ENCODE measurements around the gene SLC24A4.

Gene SLC24A4

DNA sequence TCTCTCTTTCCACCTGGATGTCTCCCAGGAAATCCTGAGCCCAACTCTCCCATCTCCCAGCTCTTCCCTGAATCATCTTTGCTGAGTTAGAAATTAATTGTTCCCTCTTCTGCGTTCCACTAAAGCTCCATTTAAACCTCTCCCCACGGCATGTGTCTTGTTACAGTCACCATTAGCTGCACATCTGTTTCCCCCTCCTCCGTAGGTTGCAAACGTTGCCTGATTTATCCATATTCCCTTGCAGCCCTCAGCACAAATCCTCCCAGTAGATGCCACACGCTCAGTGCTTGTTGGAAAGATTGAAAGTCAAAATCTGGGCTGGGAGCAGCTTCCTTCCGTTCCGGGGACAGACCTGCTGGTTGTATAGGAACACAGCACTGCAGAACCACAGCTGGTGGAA, 90.4 kb downstream of the SLC24A4 start:
- DNase-seq (ENCODE audit: insufficient read length, low spot score): no peak
- no peak for FAIRE-seq
- no peak for TF ChIP-seq POLR2A (IDR thresholded peaks at IDR 0.05; ENCODE audit: low read depth, low read length)

DNA sequence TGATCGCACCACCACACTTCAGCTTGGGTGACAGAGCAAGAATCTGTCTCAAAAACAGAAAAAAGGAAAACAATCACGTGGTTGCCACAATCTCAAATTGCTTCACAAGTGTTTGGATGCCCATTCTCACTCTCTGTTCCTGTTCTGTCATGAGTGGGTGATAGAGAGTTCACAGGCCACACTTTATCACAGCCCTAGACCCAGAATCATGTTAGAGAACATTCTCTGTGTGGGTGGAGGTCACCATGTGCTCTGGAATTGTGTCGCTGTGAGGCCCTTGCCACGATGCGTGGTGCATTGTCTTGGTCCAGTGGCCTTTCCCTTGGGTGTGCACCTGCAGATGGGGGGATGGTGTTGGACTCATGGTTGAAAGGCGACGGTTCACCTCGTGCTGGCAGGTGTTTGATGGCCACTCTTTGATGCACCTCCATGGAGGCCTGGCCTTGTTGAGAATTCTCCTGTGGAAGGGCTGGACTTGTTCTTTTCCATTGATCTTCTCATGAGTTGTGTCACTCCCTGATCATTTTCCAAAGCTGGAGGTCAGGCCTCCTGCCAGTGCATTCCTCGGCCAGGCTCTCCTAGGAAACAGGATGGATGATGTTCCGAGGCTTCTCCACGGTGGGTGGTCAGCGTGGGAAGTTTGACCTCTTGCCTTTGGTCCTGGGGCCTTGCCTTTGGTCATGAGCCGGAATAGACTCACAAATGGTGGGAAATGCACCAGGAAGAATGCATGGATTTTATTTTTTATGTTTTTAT, 91.9 kb downstream of the SLC24A4 start:
- no peak for FAIRE-seq
- TF ChIP-seq SPI1 (IDR thresholded peaks at IDR 0.05; ENCODE audit: low read depth, low read length) (peak; percentile 39; the same call in 1 of the 2 replicates), PAX5 (IDR thresholded peaks at IDR 0.05; ENCODE audit: insufficient read depth, low read length, severe bottlenecking) (no peak)
- DNase-seq (ENCODE audit: insufficient read length, low spot score): no peak

DNA sequence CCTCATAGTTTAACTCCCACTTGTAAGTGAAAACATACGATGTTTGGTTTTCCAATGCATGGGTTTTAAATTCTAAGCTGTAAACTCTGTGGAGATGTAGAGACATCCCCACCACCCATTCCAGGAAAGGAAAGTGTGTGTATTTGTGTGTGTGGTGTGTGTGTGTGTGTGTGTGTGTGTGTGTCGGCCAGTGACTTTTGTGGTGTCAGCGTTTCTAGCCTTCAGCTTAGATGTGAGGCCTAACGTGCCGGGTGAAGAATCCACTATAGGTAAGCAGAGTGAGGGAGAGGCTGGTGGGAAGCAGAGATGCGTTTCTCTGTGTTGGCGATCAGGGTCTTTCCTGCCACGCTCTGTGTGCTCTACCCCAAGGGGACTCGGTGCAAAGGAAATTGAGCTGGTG, 93.0 kb downstream of the SLC24A4 start:
- FAIRE-seq (no peak), DNase-seq (ENCODE audit: insufficient read length, low spot score) (no peak)
- no peak for TF ChIP-seq POLR2A (IDR thresholded peaks at IDR 0.05; ENCODE audit: low read depth, low read length)
- TF ChIP-seq SPI1 (IDR thresholded peaks at IDR 0.05; ENCODE audit: low read depth, low read length): no peak
- TF ChIP-seq POU2F2 (IDR thresholded peaks at IDR 0.05; ENCODE audit: low read depth, low read length): no peak
- no peak for TF ChIP-seq TAF1 (IDR thresholded peaks at IDR 0.05; ENCODE audit: low read depth, low read length)
- TF ChIP-seq POLR2AphosphoS5 (IDR thresholded peaks at IDR 0.05; ENCODE audit: low read depth, low read length): no peak
- no peak for TF ChIP-seq PAX5 (IDR thresholded peaks at IDR 0.05; ENCODE audit: insufficient read depth, low read length, severe bottlenecking)

DNA sequence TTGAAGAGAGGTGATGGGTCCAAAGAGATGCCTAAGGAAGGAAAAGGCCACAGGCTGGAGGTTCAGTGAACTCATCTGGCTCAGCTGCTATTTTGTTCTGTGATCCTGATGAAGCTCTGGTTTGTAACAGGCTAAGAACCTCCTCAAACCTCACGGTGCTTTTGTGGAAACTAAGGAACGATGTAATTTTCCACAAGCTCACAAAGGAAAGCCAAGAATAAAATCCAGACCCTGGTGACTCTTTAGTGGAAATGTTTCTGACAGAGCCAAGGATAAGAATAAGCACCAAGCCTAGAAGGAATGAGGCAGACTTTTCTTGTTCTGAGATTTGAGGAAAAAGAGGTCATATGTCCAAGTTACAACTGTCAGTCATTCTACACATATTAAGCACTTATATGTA, 93.6 kb downstream of the SLC24A4 start:
- TF ChIP-seq SPI1 (IDR thresholded peaks at IDR 0.05; ENCODE audit: low read depth, low read length): no peak
- no peak for TF ChIP-seq PAX5 (IDR thresholded peaks at IDR 0.05; ENCODE audit: insufficient read depth, low read length, severe bottlenecking)
- TF ChIP-seq POU2F2 (IDR thresholded peaks at IDR 0.05; ENCODE audit: low read depth, low read length): no peak
- TF ChIP-seq POLR2A (IDR thresholded peaks at IDR 0.05; ENCODE audit: low read depth, low read length): no peak
- TF ChIP-seq POLR2AphosphoS5 (IDR thresholded peaks at IDR 0.05; ENCODE audit: low read depth, low read length): no peak
- no peak for TF ChIP-seq TAF1 (IDR thresholded peaks at IDR 0.05; ENCODE audit: low read depth, low read length)
- no peak for FAIRE-seq
- DNase-seq (ENCODE audit: insufficient read length, low spot score): no peak

DNA sequence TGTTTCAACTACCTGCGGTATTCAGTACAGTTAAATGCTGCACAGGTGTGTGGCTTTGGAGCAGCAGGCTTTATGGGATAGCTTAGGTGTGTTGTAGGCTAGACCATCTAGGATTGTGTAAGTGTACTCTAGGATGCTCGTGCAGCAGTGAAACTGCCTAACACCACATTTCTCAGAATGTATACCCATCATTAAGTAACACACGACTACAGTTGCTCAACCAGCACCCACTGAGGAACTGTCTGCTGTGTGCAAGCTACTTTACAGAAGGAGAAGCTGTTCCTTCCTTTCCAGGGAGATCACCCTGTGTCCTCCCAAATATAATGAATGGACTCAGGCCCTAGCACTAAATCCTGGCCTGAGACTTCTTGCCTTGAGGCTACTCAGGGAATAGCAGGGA, 94.8 kb downstream of the SLC24A4 start:
- TF ChIP-seq POU2F2 (IDR thresholded peaks at IDR 0.05; ENCODE audit: low read depth, low read length) (no peak), POLR2A (IDR thresholded peaks at IDR 0.05; ENCODE audit: low read depth, low read length) (no peak)
- FAIRE-seq: no peak

DNA sequence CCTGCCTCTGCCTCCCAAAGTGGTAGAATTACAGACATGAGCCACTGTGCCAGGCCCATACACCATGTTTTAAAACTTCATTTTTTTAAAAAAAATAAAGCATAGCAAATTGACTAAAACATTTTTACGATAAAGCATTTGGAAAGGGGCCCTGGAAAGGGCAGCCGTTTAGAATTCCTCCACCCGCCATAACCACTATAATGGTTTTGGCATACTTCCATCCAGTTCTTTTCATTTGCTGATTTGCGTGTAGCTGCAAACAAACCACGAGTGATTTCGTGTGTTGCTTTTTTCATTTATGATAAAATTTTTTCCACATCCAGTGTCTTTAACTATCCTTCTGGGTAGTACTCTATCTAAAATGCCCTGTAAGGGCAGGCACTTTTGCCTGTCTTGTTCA, 98.8 kb downstream of the SLC24A4 start:
- TF ChIP-seq POLR2A (IDR thresholded peaks at IDR 0.05; ENCODE audit: low read depth, low read length) (no peak), POLR2AphosphoS5 (IDR thresholded peaks at IDR 0.05; ENCODE audit: low read depth, low read length) (no peak), PAX5 (IDR thresholded peaks at IDR 0.05; ENCODE audit: insufficient read depth, low read length, severe bottlenecking) (no peak), POU2F2 (IDR thresholded peaks at IDR 0.05; ENCODE audit: low read depth, low read length) (no peak), SPI1 (IDR thresholded peaks at IDR 0.05; ENCODE audit: low read depth, low read length) (no peak), TAF1 (IDR thresholded peaks at IDR 0.05; ENCODE audit: low read depth, low read length) (no peak)
- DNase-seq (ENCODE audit: insufficient read length, low spot score) (no peak), FAIRE-seq (no peak)

More for the DNA sequence above, 94.8 kb downstream of the SLC24A4 start:
- no peak for DNase-seq (ENCODE audit: insufficient read length, low spot score)

- TF ChIP-seq PAX5 (IDR thresholded peaks at IDR 0.05; ENCODE audit: insufficient read depth, low read length, severe bottlenecking) (no peak), SPI1 (IDR thresholded peaks at IDR 0.05; ENCODE audit: low read depth, low read length) (no peak), POLR2AphosphoS5 (IDR thresholded peaks at IDR 0.05; ENCODE audit: low read depth, low read length) (no peak), POLR2A (IDR thresholded peaks at IDR 0.05; ENCODE audit: low read depth, low read length) (no peak), TAF1 (IDR thresholded peaks at IDR 0.05; ENCODE audit: low read depth, low read length) (no peak), POU2F2 (IDR thresholded peaks at IDR 0.05; ENCODE audit: low read depth, low read length) (no peak)
Observed at GRCh38 chr14:92425101-92425500, 102.1 kb downstream of the SLC24A4 start.

GRCh38 chr14:92426237-92426636, 103.3 kb downstream of the SLC24A4 start:
- TF ChIP-seq PAX5 (IDR thresholded peaks at IDR 0.05; ENCODE audit: insufficient read depth, low read length, severe bottlenecking) (no peak), TAF1 (IDR thresholded peaks at IDR 0.05; ENCODE audit: low read depth, low read length) (no peak), POLR2A (IDR thresholded peaks at IDR 0.05; ENCODE audit: low read depth, low read length) (no peak), POLR2AphosphoS5 (IDR thresholded peaks at IDR 0.05; ENCODE audit: low read depth, low read length) (no peak), POU2F2 (IDR thresholded peaks at IDR 0.05; ENCODE audit: low read depth, low read length) (no peak), SPI1 (IDR thresholded peaks at IDR 0.05; ENCODE audit: low read depth, low read length) (no peak)
- no peak for FAIRE-seq
- no peak for DNase-seq (ENCODE audit: insufficient read length, low spot score)

More at GRCh38 chr14:92425101-92425500, 102.1 kb downstream of the SLC24A4 start:
- DNase-seq (ENCODE audit: insufficient read length, low spot score) (no peak), FAIRE-seq (no peak)

DNA sequence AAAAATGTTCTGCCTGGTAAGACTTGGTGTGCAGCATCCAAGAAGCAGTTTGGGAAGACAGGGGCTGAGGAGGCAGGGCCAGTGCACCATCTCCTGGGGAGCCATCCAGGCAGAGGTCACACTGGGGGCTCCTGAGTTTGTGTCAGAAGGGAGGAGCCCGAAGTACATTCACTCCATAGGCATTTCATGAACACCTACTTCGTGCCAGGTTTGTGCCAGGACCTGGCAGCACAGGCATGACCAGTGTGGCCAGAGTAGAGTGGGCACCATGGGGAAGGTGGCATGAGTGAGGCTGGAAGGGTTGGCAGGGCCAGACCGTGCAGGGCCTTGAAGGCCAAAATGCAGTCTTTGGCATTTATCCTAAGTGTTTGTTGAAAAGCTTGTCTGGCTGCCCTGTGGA, 104.1 kb downstream of the SLC24A4 start:
- DNase-seq (ENCODE audit: insufficient read length, low spot score) (no peak), FAIRE-seq (no peak)
- TF ChIP-seq SPI1 (IDR thresholded peaks at IDR 0.05; ENCODE audit: low read depth, low read length): no peak
- no peak for TF ChIP-seq POU2F2 (IDR thresholded peaks at IDR 0.05; ENCODE audit: low read depth, low read length)
- no peak for TF ChIP-seq POLR2AphosphoS5 (IDR thresholded peaks at IDR 0.05; ENCODE audit: low read depth, low read length)
- no peak for TF ChIP-seq TAF1 (IDR thresholded peaks at IDR 0.05; ENCODE audit: low read depth, low read length)
- no peak for TF ChIP-seq POLR2A (IDR thresholded peaks at IDR 0.05; ENCODE audit: low read depth, low read length)
- no peak for TF ChIP-seq PAX5 (IDR thresholded peaks at IDR 0.05; ENCODE audit: insufficient read depth, low read length, severe bottlenecking)

- TF ChIP-seq SPI1 (IDR thresholded peaks at IDR 0.05; ENCODE audit: low read depth, low read length): no peak
- no peak for TF ChIP-seq PAX5 (IDR thresholded peaks at IDR 0.05; ENCODE audit: insufficient read depth, low read length, severe bottlenecking)
- no peak for TF ChIP-seq POLR2A (IDR thresholded peaks at IDR 0.05; ENCODE audit: low read depth, low read length)
- TF ChIP-seq POU2F2 (IDR thresholded peaks at IDR 0.05; ENCODE audit: low read depth, low read length): no peak
- no peak for TF ChIP-seq TAF1 (IDR thresholded peaks at IDR 0.05; ENCODE audit: low read depth, low read length)
- no peak for TF ChIP-seq POLR2AphosphoS5 (IDR thresholded peaks at IDR 0.05; ENCODE audit: low read depth, low read length)
- FAIRE-seq: no peak
- DNase-seq (ENCODE audit: insufficient read length, low spot score): no peak
Observed at GRCh38 chr14:92430686-92431085, 107.7 kb downstream of the SLC24A4 start.
